GDM1 (cell line): ENCODE data around the gene NUDT21.
A peak's percentile ranks its signal among the peaks of the same experiment; 100 is the strongest.
"Not testable (repeated sequence)": the region's sequence is repeated elsewhere in the genome, so short reads cannot be mapped to it uniquely, and the experiment has no call there.

ENCODE experiments used
- DNase-seq: peaks from one replicate; lab custom pipeline; 2025; lab: John Stamatoyannopoulos, UW

Gene NUDT21

DNA sequence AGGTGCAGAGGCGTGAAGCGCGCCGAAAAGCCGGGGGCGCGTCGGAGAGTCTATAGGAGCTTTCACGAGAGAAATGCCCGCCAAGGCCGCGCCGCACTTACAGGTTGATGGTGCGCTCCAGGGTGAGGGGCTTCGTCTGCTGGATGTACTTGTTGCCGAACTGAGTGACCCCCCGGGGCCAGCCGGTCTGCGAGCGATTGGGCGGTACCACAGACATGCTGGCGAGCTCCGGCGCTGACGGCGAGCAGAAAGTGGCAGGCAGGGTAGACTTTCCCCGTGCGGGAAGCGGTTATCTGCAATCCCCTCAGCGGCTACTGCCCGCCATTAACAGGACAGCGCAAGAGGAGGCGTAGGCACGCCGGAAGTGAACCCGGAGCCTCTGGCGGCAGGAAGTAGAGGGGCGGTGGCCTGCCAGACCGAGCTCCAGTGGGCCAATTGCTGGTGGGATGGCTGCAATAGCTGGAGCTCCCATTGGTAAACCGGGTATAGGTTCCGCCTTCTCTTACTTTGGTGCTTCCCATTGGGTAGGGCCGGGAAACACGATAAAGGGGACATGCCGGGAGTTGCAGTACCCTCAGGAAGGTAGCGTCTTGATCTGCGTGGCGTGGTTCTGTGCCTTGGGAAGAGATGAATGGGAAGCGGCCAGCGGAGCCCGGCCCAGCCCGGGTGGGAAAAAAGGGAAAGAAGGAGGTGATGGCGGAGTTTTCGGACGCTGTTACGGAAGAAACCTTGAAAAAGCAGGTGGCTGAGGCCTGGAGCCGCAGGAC, at the start of gene NUDT21, which contains the start of gene OGFOD1:
Gene NUDT21 (minus strand): TSS at position 347 of the 767 bp plus-strand sequence. CDS start 130 bp downstream, at position 217.
Gene OGFOD1 (plus strand): TSS at position 569 of the 767 bp plus-strand sequence. CDS start 59 bp downstream, at position 628.
- peak; percentile 83 for DNase-seq

GRCh38 chr16:56493815-56494214, 42.7 kb upstream of the NUDT21 start:
- no peak for DNase-seq

GRCh38 chr16:56493126-56493525, 42.0 kb upstream of the NUDT21 start:
- DNase-seq: no peak

DNA sequence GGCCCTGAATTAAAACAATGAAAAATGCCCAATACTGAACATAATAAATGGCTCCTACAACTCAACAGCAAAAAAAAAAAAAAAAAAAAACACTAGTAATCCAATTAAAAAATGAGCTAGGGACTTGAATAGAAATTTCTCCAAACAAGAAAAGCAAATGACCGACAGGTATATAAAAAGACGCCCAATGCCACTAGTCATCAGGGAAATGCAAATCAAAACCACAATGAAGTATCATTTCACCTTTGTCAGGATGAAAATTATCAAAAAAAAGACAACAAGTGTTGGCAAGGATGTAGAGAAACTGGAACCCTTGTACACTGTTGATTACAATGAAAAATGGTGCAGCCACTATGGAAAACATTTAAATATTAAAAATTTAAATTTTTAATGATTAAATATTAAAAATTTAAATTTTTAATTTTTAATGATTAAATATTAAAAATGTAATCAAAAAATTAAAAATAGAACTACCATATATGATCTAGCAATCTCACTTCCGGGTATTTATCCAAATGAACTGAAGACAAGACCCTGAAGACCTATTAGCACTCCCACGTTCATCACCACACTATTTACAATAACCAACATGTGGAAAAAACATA, 40.6 kb upstream of the NUDT21 start:
- no peak for DNase-seq

DNA sequence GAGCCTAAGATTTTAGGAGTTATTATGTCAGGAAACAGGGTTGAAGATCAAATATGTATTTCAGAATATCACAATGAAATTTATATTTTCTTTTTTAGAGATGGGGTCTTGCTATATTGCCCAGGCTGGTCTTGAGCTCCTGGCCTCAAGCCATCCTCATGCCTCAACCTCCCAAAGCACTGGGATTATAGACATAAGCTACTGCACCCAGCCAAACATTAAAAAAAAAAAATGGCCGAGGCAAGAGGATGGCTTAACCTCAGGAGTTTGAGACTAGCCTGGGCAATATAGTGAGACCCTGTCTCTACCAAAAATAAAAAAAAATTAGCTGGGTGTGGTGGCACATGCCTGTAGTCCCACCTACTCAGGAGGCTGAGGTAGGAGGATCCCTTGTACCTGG, 37.7 kb upstream of the NUDT21 start:
- DNase-seq: not testable (repeated sequence)

- DNase-seq: no peak
Measured at GRCh38 chr16:56488035-56488434, 36.9 kb upstream of the NUDT21 start.

- no peak for DNase-seq
Measured at GRCh38 chr16:56483394-56483793, 32.3 kb upstream of the NUDT21 start.

DNA sequence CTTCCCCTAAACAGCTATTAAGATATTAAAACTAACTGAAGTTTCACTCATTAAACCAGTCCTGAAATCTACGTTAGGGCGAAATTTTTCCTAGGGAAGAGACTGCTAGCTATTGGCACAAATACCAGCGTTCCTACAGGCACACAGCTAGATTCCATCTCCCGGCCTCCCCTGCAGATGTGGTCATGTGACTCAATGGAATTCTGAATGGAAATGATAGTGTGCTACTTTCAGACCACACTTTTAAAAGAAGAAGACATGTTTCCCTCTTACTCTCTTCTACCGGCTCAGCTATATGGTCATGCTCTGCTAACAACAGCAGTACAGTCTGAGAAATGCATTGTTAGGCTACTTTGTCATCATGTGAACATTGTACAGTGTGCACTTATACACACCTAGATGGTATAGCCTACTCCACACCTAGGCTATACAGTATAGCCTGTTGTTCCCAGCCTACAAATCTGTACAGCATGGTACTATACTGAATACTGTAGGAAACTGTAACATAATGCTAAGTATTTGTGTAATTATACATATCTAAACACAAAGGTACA, 31.6 kb upstream of the NUDT21 start:
- DNase-seq: no peak

- DNase-seq: no peak
Measured at GRCh38 chr16:56481468-56482122, 30.5 kb upstream of the NUDT21 start.

- DNase-seq: no peak
Measured at GRCh38 chr16:56480776-56481467, 29.8 kb upstream of the NUDT21 start.

DNA sequence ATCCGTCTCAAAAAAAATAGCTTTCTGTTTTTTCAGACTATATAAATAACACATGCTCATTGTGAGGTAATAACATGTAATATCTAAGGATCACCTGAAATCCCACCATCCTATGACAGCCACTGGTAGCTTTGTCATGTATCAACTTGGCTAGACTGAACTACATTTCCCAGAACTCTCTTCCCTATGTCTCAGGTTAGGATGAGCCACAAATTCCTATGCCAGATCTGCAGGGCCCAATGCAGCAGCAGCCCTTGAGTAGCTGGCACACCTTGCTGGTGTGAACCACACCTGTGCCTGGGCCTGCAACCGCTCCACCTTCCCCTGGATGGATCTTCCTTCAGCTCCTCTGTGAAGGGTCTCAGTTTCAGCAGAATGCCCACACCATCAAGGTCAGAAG, 28.3 kb upstream of the NUDT21 start:
- DNase-seq: no peak

DNA sequence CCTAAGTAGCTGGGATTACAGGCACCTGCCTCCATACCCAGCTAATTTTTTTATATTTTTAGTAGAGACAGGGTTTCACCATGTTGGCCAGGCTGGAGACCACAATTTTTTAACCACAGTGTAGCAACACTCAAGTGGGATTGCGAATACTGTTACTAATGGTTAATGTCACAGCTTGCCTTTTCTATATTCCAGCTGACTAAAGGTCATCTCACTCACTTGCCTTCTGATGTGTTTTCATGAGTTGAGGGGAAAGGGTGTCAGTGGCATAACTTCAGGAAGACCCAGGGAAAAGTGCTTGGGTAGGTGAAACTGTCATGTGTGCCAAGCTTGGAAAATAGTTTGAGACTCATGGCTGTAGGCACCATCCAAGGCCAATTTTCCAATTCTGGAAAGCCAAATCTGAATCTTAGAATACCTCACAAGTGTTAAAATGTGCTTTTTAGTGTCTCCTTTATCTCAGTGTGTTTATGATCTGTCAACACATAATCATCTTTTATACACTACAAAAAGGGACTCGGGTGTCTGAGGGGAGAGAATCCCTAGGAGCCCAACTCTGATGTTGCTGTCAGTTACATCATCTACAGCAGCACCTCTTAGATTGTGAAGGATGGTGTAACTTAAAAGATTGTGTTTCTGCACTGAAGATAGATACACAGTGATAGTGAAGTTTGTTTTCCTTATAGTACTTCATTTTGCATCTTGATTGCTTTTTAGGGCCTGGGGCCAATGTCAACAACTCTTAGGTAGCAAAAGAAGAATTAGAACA, 27.3 kb upstream of the NUDT21 start:
- DNase-seq: no peak

GRCh38 chr16:56477096-56477878, 26.2 kb upstream of the NUDT21 start:
- no peak for DNase-seq

DNA sequence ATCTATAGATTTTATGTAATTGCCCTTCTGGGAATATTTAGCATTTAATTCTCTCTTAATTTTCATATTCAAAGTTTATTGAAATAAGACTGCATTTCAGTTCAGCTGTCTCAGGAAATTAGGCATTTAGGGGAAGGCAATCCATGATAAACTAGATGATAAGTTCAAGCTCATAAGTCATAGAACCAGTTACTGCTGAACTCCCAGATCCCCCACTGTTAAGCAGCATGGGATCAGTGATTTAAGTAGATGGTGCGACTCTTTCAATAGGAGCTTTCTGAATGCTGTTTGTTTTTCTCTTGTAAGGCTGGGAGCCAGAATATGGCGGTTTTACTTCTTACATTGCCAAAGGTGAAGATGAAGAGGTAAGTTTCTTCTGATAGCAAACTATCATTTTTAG, 24.1 kb upstream of the NUDT21 start:
- DNase-seq: no peak

DNA sequence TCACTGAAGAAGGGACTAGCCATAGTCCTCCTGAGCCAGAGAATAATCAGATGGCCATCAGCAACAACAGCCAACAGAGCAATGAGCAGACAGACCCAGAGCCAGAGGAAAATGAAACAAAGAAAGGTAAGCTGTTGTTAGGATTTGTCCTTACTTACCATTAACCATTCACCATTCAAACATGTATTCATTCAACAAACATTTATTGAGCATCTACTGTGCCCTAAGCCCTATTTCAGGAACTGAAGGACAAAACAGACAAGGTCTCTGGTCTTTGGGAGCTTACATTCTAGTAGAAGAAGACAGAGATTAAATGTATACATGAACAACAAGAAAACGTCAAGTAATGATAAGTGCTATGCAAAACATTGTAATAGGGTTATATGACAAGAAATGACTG, 19.5 kb upstream of the NUDT21 start:
- no peak for DNase-seq

GRCh38 chr16:56470232-56470631, 19.1 kb upstream of the NUDT21 start:
- DNase-seq: no peak

DNA sequence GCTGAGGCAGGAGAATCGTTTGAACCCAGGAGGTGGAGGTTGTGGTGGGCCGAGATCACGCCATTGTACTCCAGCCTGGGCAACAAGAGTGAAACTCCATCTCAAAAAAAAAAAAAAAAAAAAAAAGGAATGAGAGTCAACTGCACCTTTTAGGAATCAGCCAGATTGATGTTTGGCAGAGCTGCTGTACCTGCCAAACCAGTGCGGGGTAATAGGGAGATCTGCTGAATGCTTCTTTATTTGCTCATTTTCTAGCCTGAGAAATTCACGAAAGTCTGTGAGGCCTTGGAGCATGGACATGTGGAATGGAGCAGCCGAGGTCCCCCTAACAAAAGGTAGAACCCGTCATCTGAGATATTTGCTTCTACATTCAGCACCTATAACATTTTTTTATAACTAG, 18.6 kb upstream of the NUDT21 start:
- DNase-seq: no peak

DNA sequence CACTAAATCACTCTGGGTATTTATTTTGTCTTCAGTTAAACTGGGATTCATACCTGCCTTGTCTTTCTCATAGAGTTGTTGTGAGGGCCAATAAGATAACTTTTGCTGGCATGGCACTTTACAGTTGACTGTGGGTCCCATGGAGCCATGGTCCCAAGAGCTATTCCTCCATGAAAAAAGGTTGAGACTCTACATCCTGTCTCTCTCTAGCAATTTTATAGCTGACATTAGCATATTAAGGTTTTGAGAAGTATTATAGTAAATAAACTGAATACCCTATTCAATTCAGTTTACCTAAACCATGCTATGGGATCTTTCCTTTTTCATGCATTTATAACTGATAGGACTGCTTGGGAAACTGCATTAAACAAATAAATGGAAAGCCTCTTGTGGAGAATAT, 17.7 kb upstream of the NUDT21 start:
- DNase-seq: no peak

DNA sequence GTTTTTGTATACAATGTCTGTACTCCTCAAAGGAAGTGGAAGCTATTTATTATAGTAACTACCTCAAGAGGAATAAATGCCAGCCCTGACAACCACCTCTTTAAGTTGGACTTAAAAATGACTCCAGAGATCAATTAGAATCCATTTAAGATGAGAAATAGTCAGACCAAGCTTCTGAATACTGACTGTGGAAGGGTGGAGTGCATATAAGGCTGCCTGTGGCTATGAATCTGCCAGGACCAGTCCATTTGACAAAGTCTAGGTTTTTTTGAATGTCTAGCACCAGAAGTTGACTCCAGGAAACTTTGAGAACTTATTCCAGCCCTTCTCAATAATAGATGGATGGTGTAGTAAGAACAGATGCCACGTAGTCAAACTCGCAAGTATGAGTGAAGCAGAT, 15.2 kb upstream of the NUDT21 start:
- DNase-seq: no peak

- DNase-seq: no peak
Measured at GRCh38 chr16:56463153-56463552, 12.0 kb upstream of the NUDT21 start.
